HG03139 (cell line): ENCODE measurements around the gene PHRF1.

Experiments
- ATAC-seq: cut with Tn5 transposase; IDR thresholded peaks from one replicate; pipeline ENCODE4 v1.9.1; 2021; ENCODE audit not compliant: unreplicated experiment

Gene PHRF1, protein sequence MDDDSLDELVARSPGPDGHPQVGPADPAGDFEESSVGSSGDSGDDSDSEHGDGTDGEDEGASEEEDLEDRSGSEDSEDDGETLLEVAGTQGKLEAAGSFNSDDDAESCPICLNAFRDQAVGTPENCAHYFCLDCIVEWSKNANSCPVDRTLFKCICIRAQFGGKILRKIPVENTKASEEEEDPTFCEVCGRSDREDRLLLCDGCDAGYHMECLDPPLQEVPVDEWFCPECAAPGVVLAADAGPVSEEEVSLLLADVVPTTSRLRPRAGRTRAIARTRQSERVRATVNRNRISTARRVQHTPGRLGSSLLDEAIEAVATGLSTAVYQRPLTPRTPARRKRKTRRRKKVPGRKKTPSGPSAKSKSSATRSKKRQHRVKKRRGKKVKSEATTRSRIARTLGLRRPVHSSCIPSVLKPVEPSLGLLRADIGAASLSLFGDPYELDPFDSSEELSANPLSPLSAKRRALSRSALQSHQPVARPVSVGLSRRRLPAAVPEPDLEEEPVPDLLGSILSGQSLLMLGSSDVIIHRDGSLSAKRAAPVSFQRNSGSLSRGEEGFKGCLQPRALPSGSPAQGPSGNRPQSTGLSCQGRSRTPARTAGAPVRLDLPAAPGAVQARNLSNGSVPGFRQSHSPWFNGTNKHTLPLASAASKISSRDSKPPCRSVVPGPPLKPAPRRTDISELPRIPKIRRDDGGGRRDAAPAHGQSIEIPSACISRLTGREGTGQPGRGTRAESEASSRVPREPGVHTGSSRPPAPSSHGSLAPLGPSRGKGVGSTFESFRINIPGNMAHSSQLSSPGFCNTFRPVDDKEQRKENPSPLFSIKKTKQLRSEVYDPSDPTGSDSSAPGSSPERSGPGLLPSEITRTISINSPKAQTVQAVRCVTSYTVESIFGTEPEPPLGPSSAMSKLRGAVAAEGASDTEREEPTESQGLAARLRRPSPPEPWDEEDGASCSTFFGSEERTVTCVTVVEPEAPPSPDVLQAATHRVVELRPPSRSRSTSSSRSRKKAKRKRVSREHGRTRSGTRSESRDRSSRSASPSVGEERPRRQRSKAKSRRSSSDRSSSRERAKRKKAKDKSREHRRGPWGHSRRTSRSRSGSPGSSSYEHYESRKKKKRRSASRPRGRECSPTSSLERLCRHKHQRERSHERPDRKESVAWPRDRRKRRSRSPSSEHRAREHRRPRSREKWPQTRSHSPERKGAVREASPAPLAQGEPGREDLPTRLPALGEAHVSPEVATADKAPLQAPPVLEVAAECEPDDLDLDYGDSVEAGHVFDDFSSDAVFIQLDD (N-terminal part only)

DNA sequence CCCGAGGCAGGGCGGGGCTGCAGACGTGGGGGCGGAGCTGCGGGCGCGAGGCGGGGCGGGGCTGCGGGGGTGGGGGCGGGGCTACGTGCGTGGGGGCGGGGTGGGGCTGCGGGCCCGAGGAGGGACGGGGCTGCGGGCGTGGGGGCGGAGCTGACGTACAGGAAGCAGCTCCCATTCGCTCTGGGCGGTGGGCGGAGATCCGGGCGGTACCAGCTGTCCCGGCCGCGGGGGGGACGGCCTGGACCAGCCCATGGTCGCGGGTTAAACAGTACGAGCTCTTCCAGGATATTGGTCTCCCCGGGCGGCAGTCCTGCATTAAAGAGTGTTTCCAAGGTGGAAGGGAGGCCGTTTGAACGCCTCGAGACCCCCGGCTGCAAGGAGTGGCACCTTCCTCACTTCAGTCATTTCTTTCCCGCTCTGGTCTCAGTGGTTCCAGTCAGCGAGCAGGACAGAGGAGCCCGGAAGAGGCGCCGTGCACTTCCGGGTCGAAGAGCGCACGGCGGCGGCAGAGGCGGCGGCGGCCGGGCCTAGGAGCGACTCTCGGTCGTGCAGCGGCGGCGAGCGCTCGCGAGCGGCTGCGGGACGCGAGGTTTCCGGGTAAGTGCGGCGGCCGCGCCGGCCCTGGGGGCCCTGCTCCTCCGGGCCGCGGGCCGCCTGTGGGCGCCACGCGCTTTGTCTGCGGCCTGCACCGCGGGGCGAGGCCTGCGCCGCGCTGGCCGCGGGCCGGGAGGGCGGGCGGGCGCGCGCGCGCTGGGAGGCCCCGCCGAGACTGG lies at the start of gene PHRF1:
PHRF1 (plus strand) TSS at position 475 of the 773 bp plus-strand sequence. CDS start 5,043 bp downstream, outside the sequence.
- peak; percentile 78 for ATAC-seq

DNA sequence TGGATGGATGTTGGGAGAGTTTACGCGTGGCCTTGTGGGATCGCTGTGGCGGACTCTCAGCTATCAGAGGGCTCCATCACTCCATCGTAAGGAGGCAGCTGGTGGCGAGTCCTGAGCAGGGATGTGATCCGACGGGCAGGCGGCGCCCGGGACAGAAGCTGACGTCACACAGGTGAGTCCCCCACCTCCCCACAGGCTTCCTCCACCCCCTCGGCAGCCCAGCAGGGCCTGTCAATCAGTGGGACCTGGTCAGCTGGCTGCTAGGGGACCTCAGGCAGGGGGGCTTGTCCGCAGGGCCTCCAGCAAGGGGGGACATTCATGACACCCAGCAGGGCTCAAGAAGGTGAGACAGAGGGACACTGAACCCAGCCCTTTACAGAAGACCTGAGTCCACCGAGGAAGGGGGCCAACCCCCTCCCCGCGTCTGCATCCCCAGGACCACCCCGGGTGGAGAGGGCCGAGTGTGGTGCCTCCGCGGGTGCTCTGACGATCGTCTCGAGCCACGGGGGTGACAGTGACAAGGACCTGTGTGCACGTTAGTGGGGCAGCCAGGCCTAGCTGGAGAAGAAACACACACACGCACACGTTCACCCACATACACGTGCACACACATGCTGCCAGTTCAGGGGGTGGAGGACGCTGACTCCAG lies 48.0 kb upstream of the PHRF1 start:
- no peak for ATAC-seq

DNA sequence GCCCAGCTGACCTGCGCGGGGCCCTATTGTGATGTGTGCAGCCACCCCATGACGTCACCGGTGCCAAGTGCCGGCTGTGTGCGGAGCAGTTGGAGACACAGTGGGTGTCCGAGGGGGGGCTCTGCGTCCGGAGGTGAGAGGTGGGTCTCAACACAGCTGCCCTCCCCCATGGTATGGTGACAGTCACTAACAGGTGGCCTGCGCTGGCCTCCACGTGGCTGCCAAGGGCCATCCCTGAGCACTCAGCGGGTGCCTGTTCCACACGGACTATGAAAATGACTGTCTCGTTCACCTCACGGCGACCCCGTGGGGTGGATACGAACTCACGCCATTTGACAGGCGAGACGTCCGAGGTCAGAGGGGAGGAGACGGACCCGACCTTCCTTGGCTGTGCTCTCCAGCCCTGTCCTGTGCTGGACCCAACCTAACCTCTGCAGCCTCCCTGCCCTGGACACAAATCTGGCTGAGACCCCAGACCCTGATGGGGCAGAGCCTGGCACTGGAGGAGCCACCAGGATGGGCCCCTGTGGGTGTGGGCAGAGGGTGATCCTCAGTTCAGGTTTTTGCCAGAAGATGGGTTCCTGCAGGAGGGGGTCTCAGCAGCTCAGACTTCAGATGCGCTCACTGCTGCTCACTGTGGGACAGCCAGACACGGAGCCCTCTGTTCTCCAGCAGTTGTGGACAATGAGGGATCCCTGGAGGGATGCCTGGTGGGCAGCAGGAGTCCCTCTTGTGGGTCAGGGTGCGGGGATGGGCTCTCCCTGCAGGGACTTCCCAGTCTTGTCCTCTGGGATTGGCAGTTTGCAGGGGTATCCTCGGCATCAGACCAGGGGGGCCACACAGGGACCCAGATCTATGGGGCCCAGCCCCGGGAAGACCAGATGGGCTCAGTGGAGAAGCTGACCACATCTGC lies 47.2 kb upstream of the PHRF1 start:
- no peak for ATAC-seq

DNA sequence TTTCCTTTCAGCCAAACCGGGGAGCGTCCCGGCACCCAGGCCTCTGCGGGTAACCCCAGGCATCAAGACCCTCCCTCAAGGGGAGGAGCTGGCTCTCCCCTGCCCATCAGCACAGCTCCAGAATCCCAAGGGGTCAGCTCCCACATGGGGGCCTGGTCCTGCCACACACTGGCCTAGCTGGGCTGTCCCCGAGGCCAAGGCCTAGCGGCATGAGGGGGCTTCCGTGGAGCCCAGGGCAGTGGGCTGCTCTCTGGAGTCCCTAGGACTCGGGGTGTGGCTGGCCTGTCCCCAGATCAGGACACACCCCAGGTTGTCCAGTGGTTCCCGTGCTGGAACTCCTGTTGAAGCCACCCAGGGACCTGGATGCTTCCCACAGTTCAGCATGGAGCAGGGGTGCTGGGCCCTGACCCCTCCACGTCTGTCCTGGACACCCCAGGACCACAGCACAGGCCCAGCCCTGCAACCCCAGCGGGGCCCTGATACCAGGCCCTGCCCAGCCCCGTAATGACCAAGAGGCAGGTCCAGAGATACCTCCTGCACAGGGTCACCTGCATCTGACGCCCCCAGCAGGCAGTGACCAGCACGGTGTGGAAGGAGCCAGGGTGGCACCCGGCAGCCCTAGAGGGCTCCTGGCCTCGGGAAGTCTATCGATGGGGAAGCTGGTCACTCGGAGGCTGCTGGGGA lies 46.4 kb upstream of the PHRF1 start:
- ATAC-seq: no peak

DNA sequence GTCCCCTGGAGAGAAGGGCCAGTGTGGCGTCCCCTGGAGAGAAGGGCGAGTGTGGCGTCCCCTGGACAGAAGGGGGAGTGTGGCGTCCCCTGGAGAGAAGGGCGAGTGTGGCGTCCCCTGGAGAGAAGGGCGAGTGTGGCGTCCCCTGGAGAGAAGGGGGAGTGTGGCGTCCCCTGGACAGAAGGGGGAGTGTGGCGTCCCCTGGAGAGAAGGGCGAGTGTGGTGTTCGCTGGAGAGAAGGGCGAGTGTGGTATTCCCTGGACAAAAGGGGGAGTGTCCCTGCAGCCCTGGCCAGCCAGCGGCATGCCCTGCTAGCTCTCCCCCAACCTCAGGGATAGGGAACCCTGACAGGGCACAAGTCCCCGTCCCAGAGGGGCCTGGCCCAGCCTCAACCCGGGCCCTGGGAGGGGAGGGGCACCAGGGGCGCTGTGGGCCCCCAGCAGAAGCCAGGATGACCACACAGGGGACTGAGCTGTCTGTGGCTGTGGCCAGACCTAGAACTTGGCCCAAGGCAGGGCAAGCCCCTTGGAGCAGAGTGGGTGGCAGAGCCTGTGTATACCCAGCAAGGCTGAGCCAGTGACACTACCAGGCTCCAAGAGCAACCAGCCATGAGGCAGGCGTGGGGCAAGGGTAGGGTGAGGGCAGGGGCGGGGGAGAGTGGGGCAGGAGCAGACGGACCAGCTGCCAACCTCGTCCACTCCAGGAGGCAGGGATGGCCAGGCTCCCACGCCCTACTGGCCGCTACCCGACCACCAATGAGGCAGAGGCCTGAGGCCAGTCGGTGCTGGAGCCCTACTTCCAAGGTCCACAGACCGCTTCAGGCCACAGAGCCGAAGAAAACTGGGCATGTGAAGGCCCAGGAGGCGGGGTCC lies 45.1 kb upstream of the PHRF1 start:
- no peak for ATAC-seq

DNA sequence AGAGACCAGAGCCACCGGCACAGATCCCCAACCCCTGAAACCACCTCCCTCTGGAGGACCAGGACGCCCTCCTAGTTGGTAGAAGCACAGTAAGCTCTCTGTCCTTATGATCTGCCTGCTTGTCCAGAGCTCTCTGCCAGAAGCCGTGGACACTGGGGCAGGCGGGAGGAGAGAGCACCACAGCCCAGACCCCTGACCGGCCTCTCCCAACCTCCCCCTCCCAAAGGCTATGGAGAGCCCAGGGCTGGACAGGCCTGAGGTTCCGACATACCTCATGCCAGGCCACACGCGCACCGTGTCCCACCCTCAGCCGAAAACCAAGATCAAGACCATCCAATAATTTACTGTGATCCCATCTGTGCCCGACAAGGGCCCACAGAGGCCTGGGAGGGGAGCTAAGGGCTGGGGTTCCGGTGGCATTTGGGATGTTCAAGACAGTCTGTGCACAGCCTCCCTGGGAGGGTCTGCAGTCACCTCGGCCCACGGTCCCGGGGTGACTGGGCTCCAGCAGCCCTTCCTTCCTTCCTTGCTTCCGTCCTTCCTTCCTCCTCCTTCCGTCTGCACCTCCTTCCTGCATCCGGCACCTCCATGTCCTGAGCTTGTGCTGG lies 44.2 kb upstream of the PHRF1 start:
- no peak for ATAC-seq

DNA sequence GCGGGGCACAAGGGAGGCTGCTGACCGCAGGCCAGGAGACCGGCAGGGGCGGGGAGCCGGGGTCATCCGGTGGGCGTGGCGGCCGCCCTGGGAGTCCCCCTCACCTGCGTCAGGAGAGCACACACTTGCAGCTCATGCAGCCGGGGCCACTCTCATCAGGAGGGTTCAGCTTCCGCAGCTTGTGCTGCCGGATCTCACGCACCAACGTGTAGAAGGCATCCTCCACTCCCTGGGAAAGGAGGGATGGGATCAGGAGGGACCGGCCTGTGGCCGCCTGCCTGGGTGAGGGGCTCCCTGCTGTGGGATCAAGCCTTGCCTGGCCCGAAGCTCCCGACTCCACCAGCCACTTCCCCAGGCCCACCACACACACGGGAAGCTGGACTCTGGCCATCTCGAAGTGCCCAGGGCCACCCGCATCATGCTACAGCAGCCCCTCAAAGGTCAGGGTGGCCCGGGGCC lies 43.7 kb upstream of the PHRF1 start:
- no peak for ATAC-seq

DNA sequence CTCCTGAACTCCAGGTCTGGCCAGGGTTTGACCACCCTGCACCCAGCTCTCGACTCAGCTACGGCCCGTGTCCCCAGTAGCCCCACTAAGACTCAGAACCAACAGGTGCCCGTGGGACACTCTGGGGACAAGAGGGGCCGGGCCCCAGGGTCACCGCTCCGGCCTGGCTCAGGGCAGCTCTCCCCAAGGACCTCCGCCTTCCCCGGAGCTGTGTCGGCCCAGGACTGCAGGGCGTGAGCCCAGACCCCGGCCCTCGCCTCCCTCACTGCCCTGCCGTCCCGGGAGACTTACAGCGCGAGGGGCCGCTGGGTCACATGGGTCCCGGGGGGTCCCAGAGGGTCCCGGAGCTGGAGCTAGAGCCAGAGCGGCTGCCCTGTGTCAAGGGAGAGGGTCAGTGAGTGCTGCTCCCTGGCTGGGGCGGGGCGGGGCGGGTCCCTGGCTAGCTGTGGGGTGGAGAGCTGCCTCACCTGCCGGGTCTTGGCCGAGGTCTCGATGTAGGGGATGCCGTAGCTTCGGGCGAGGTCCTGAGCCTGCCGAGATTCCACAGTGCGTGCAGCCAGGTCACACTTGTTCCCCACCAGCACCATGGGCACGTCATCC lies 43.2 kb upstream of the PHRF1 start:
- no peak for ATAC-seq

DNA sequence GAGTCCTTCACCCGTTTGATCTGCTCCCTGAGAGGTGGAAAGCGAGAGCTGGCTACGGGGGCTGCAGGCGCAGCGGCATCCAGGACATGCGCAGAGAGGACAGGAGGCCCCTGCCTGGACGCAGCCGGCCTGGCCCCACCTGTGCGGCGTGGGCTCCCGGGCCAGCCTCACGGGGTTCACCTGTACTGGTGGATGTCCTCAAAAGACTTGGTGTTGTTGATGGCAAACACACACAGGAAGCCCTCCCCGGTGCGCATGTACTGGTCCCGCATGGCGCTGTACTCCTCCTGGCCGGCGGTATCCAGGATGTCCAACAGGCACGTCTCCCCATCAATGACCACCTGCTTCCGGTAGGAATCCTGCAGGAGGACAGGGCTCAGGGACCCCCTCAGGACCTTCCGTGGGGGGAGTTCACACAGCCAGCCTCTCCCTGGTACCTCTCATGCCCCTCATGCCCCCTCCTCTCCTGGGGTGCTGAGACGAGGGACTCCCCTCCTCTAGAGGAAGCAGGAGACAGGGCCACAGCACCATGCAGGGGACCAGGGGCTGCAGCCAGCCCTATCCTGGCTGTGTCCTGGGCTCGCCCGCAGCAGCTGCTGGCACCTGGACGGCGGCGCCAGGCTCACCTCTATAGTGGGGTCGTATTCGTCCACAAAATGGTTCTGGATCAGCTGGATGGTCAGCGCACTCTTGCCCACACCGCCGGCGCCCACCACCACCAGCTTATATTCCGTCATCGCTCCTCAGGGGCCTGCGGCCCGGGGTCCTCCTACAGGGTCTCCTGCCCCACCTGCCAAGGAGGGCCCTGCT lies 42.5 kb upstream of the PHRF1 start:
- no peak for ATAC-seq

DNA sequence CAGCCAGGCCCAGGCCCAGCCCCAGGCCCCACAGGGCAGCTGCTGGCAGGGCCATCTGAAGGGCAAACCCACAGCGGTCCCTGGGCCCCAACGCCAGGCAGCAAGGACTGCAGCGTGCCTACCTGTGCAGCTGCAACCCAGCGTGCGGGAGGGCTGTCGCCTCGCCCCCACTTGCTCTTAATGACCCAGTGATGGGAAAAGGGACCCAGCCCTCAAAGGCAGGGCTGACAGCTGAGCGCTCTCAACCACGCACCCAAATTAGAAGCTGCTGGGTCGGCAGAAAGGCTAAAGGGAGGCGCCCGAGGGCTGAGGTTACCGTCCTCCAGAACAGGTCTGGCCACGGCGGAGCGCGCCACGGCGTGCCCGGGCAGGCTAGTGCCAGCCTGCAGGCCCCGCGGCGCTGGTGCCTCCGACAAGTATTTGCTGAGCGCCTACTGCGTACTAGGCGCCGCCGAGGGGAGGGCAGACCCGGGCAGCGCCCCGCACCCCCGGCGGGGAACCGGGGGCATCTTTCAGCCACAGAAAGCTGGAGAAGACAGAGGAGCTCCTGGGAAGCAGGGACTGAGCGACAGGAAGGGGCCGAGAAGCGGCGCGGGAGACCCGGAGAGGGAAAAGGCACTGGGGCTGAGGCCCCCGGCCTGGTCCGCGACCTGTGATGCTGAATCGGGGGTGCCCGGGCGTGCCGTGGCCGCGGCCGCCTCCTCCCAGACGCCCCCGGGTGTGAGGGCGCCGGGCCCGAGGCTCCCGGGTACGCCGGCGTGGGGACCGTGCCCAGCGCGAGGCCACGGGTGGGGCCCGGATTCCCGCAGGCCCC lies 41.7 kb upstream of the PHRF1 start:
- ATAC-seq: no peak

DNA sequence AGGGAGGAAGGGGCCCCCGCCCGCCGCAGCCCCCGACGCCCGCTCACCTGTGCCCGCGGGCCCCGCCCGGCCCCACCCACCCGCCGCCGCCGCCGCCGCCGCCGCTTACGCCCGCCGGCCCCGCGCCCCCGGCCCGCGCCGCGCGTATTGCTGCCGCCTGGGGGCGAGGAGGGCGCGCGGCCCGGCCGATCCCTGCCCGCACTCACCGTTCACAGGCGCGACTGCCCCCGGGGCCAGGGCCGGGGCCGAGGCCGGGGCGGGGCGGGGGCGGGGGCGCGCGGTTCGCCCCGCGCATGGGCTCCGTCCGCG lies 41.1 kb upstream of the PHRF1 start:
- ATAC-seq: no peak

DNA sequence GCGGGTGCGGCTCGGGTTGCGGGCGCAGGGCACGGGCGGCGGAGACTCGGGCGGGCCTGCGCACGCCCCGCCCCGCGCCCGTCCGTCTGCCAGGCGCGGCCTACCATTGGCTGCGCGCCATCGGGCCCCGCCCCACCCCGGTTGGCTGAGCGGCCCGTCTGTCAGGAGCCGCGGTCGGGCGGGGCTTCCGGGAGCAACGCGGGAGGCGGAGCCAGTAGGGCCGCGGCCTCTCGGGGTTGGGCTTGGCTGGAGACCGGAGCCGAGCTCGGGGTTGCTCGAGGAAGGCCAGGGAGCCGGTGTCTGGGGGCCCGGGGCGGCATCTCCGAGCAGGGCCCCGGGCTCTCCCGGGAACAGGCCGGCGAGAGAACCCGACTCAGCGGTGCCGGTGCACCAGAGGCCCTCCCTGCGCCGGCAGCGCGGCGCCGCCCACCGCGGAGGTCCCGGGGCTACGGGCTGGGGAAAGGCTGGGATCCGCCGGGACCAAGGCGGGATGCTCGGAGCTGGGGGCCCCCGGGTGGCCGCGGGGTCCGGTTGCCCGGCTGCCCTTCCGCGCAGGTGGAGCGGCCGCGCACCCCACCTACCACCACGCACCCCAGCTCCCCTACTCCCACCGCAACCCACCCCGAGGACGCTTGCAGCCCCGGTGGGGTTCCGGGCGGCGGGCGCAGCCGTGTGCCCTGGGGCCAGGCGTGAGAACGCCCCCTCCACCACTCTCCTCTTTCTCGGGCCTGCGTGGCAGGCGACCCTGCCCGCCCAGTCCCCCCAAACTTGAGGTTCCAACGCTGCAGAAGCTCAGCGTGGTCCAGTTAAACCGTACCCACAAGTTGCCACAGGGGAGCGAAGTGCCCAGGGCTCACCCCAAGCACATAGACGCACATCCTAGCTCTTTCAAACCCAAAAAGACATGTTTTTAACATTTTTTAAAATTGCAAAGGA lies 40.5 kb upstream of the PHRF1 start, which contains the start of gene HRAS:
HRAS (minus strand) TSS at position 58 of the 936 bp plus-strand sequence.
- peak; percentile 66 for ATAC-seq

DNA sequence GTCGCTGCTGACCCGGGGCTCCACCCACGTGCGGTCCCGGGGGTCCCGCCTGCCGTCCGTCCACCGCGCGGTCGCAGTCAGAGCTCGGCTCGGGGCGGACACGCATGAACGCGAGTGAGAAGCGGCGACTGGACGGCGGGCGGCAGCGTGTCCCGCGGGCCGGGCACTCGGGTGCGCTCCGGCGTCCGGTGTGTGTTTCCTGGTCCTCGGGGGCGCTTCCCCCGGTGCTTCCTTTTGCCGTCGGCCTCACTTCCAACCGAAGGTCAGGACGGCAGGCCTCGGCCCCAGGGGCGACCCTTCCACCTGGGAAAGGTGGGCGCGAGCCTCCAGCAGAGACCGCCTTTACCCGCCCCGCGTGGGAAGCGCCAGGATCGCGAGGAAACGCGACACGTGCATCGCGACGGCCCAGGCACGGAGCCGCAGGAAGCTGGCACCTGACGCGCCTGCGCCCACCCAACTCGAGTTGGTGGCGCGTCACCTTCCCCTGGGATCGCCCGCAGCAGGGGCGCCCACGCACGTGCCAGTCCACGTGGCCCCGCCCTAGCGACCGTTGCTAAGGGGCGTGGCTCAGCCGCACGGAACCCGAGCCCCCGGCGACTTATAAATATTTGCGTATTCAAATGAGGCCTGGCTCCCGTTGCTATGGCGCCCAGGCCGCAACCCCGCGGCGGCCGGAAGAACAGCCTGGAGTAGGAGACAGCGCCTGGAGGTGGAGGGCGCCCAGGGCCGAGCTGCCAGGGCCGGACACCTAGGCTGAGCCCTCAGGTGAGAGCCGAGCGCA lies 39.2 kb upstream of the PHRF1 start, which contains the start of gene LRRC56:
LRRC56 (plus strand) TSS at position 687 of the 781 bp plus-strand sequence. CDS start 3,158 bp downstream, outside the sequence.
- peak; percentile 44 for ATAC-seq
